K562 (cell line): Measurements from ENCODE around the gene ZNF554. TPM values are rescaled to one million over a fixed set of nuclear protein-coding genes. Genes with fewer than 3 reads are reported as not detected.

Source experiments
- ATAC-seq: fragments of 200-7000 bp; cut with Tn5 transposase; 3 replicates; pipeline ENCODE4 v1.9.1; 2020; ENCODE audit warnings: moderate library complexity
- BruUV-seq: library from RNA; stranded (reverse); fragments of 400-500 nt; replicated peaks from 2 replicates; lab custom pipeline; 2021; lab: Mats Ljungman, UMichigan
- CTCF ChIA-PET: fragments of 300-600 bp; formaldehyde crosslinking; extraction: SDS; loops from one replicate; lab custom pipeline; 2021; ENCODE audit warnings: low intra/inter-chr PET ratio; lab: Yijun Ruan, JAX
- POLR2A ChIA-PET: fragments of 300-600, 350-650 bp; sonication (Branson Sonifier 250); formaldehyde crosslinking; extraction: SDS; loops from one replicate; lab custom pipeline; 2021; ENCODE audit warnings: antibody characterized with exemption, inconsistent platforms; lab: Yijun Ruan, JAX
- DNase-seq, 4 experiments: peaks; one replicate each; pipeline versions ENCODE4 v3.0.0 to v3.0.0-alpha.2; 2011 to 2018; ENCODE audit warnings: low spot score in 3 of 4, mixed read lengths in 3 of 4; ENCODE audit errors: extremely low read depth in 1 of 4
- FAIRE-seq: peaks from 2 replicates; lab custom pipeline; 2011; peaks lifted over from hg19 to GRCh38; lab: Jason Lieb, UNC
- H2AFZ ChIP-seq: 2 replicates; pipeline ENCODE4 v1.6.0; 2011; ENCODE audit warnings: low read depth, low read length, control low read depth, inconsistent platforms
- H3K27ac ChIP-seq: fragments of 200-600 bp; 3 replicates; pipeline ENCODE4 v1.8.0; 2011; ENCODE audit warnings: low read depth, mild to moderate bottlenecking, control low read depth, inconsistent platforms, low read length, moderate library complexity, mixed read lengths; ENCODE audit errors: extremely low read depth
- H3K27me3 ChIP-seq, 2 experiments: fragments of 300-600 bp in 1 of 2; 2 replicates in 1 of 2; 3 replicates in 1 of 2; pipeline versions ENCODE4 v1.6.0 to v1.8.0; 2011; ENCODE audit warnings: inconsistent platforms in 2 of 2, low read length in 2 of 2, mild to moderate bottlenecking in 1 of 2, mixed read lengths in 1 of 2, moderate library complexity in 1 of 2; ENCODE audit not compliant: control insufficient read depth in 2 of 2, insufficient read depth in 2 of 2
- H3K36me3 ChIP-seq: fragments of 300-600 bp; 3 replicates; pipeline ENCODE4 v1.8.0; 2011; ENCODE audit warnings: mild to moderate bottlenecking, low read length, inconsistent platforms; ENCODE audit not compliant: control insufficient read depth, insufficient read depth
- H3K4me1 ChIP-seq, 2 experiments: fragments of 200-600 bp in 1 of 2; replicated peaks in 1 of 2; 2 replicates in 1 of 2; 3 replicates in 1 of 2; pipeline versions ENCODE4 v1.5.1 to v1.8.0; 2011; ENCODE audit warnings: inconsistent platforms in 2 of 2, low read length in 2 of 2, mild to moderate bottlenecking in 1 of 2, mixed read lengths in 1 of 2, moderate library complexity in 1 of 2; ENCODE audit not compliant: control insufficient read depth in 2 of 2, insufficient read depth in 2 of 2
- H3K4me2 ChIP-seq: 2 replicates; pipeline ENCODE4 v1.6.1; 2011; ENCODE audit warnings: low read length, control low read depth, inconsistent platforms, mixed read lengths; ENCODE audit not compliant: insufficient read depth
- H3K4me3 ChIP-seq: fragments of 200-600 bp; sonication (generic), shearing (Covaris generic); 2 replicates; pipeline ENCODE4 v1.5.1; 2016; ENCODE audit warnings: control low read depth, inconsistent platforms
- H3K79me2 ChIP-seq: fragments of 200-600 bp; 3 replicates; pipeline ENCODE4 v1.8.0; 2011; ENCODE audit warnings: low read length, inconsistent platforms; ENCODE audit not compliant: control insufficient read depth, insufficient read depth
- H3K9ac ChIP-seq, 2 experiments: 2 replicates each; pipeline versions ENCODE4 v1.6.0 to v1.6.1; 2011; ENCODE audit warnings: low read depth in 2 of 2, low read length in 2 of 2, control low read depth in 1 of 2, inconsistent platforms in 1 of 2, mild to moderate bottlenecking in 1 of 2, mixed read lengths in 1 of 2; ENCODE audit not compliant: insufficient read depth in 1 of 2
- H3K9me1 ChIP-seq: one replicate; pipeline ENCODE4 v1.6.0; 2011; ENCODE audit warnings: inconsistent platforms, mild to moderate bottlenecking, low read length, moderate library complexity; ENCODE audit not compliant: control insufficient read depth, insufficient read depth
- H3K9me3 ChIP-seq: replicated peaks from 2 replicates; pipeline ENCODE4 v1.5.1; 2011; ENCODE audit warnings: low read depth, low read length, inconsistent platforms; ENCODE audit not compliant: control insufficient read depth, insufficient read depth
- H4K20me1 ChIP-seq: replicated peaks from 2 replicates; pipeline ENCODE4 v1.6.1; 2011; ENCODE audit warnings: low read length, inconsistent platforms, mixed read lengths; ENCODE audit not compliant: control insufficient read depth, insufficient read depth
- ATF7 ChIP-seq: fragments of 450-650 bp; IDR thresholded peaks from 2 replicates; pipeline ENCODE4 v1.7.1; 2014; ENCODE audit warnings: mild to moderate bottlenecking, moderate library complexity
- CBFA2T3 ChIP-seq: fragments of 450-650 bp; IDR thresholded peaks from 2 replicates; pipeline ENCODE4 v1.6.1; 2017
- CTCF ChIP-seq, 3 experiments: IDR thresholded peaks in 2 of 3; conservative IDR thresholded peaks in 1 of 3; 2 replicates each; pipeline ENCODE4 v1.5.1; 2011 to 2012; ENCODE audit warnings: low read length in 3 of 3, mild to moderate bottlenecking in 3 of 3, control low read depth in 2 of 3, improper control_type of control experiment in 1 of 3, inconsistent platforms in 1 of 3, low read depth in 1 of 3, mixed read lengths in 1 of 3, moderate library complexity in 1 of 3; ENCODE audit not compliant: insufficient read depth in 2 of 3
- ELF2 ChIP-seq: fragments of 250-450 bp; sonication (Bioruptor Pico); IDR thresholded peaks from 2 replicates; pipeline ENCODE4 v1.5.0; 2021; ENCODE audit warnings: mild to moderate bottlenecking
- HLTF ChIP-seq: fragments of 450-650 bp; IDR thresholded peaks from 2 replicates; pipeline ENCODE4 v1.6.1; 2016
- HNRNPUL1 ChIP-seq: fragments of 200-400 bp; formaldehyde crosslinking; IDR thresholded peaks from 2 replicates; pipeline ENCODE4 v1.6.1; 2017; ENCODE audit warnings: low read length
- PCBP2 ChIP-seq: fragments of 200-400 bp; formaldehyde crosslinking; IDR thresholded peaks from 2 replicates; pipeline ENCODE4 v1.6.1; 2018; ENCODE audit warnings: low read length, low read depth, mild to moderate bottlenecking, moderate library complexity; ENCODE audit not compliant: poor library complexity, severe bottlenecking
- PHTF2 ChIP-seq: fragments of 250-450 bp; sonication (Bioruptor Pico); IDR thresholded peaks from 2 replicates; pipeline ENCODE4 v1.5.0; 2021; ENCODE audit warnings: mild to moderate bottlenecking
- RCOR1 ChIP-seq, 2 experiments: IDR thresholded peaks; 2 replicates each; pipeline ENCODE4 v1.6.1; 2012; ENCODE audit warnings: low read depth in 2 of 2, low read length in 2 of 2, borderline replicate concordance in 1 of 2, improper control_type of control experiment in 1 of 2
- RFX1 ChIP-seq: fragments of 450-650 bp; IDR thresholded peaks from 2 replicates; pipeline ENCODE4 v1.6.1; 2016; ENCODE audit warnings: mild to moderate bottlenecking, moderate library complexity
- SMAD1 ChIP-seq: fragments of 150-350 bp; IDR thresholded peaks from 2 replicates; pipeline ENCODE4 v1.6.1; 2014; ENCODE audit warnings: low read length, low read depth; ENCODE audit not compliant: partially characterized antibody
- TRIM28 ChIP-seq: fragments of 450-650 bp; IDR thresholded peaks from 2 replicates; pipeline ENCODE4 v1.6.1; 2017
- ZKSCAN3 ChIP-seq: fragments of 250-450 bp; sonication (Bioruptor Pico); IDR thresholded peaks from 2 replicates; pipeline ENCODE4 v1.4.0; 2020
- ZNF121 ChIP-seq: sonication (generic); formaldehyde crosslinking; conservative IDR thresholded peaks from 2 replicates; pipeline ENCODE4 v1.8.0; 2022; ENCODE audit warnings: missing genetic modification reagents
- ZNF778 ChIP-seq: fragments of 450-650 bp; formaldehyde crosslinking; IDR thresholded peaks from 2 replicates; pipeline ENCODE4 v1.4.0; 2020; ENCODE audit warnings: mild to moderate bottlenecking, moderate library complexity
- ZSCAN32 ChIP-seq: fragments of 450-650 bp; formaldehyde crosslinking; IDR thresholded peaks from 2 replicates; pipeline ENCODE4 v1.4.0; 2020; ENCODE audit warnings: mild to moderate bottlenecking, moderate library complexity
- WGBS: fragments of 100-300 bp; shearing (Covaris generic); methylation state at CpG from one replicate; pipeline ENCODE4 v1.1.6; 2016; ENCODE audit warnings: low coverage, mixed read lengths; ENCODE audit not compliant: insufficient coverage; ENCODE audit errors: missing lambda C conversion rate; 5-methylcytosine and 5-hydroxymethylcytosine counted together
- in situ Hi-C: fragments of 300-500 bp; cut with MboI; formaldehyde crosslinking; loops from 4 replicates; pipeline ENCODE4 v1.15.0; 2018; ENCODE audit warnings: inconsistent platforms, mixed read lengths
- intact Hi-C: fragments of 100-400 bp; cut with micrococcal nuclease; formaldehyde crosslinking; loops from 2 replicates; pipeline ENCODE4 v1.14.2; 2022
- polyA plus RNA-seq, 8 experiments: library from polyadenylated mRNA; depleted of rRNA in 4 of 8; stranded (reverse) in 5 of 8; unstranded in 3 of 8; fragments of >200 nt; fragmentation: Nextera tagmentation in 2 of 8; fragmentation: Illumina TruSeq in 1 of 8; extraction: Ambion mirVana in 2 of 8; extraction: Trizol in 1 of 8; gene quantifications; 2 replicates each; pipeline versions ENCODE4 v1.2.1 to v1.2.3, GENCODE V29; 2011 to 2014; ENCODE audit warnings: inconsistent platforms in 1 of 8, missing spikeins in 1 of 8
- total RNA-seq, 7 experiments: library from RNA; depleted of rRNA in 6 of 7; stranded (reverse); fragments of >200 nt in 6 of 7; fragmentation: Illumina TruSeq in 2 of 7; extraction: Trizol in 2 of 7; gene quantifications; 2 replicates each; pipeline versions ENCODE4 v1.2.1 to v1.2.3, GENCODE V29; 2011 to 2021; ENCODE audit warnings: low replicate concordance in 1 of 7

Gene ZNF554
- total and polyA plus RNA-seq, 9 of the 15 experiments (the other 6 are each of a cell fraction or from before 2014, with no cell fraction given) = 0.07 to 1.8 (median 1.1) TPM

- BruUV-seq = no TSS peak
Measured at GRCh38 chr19:2863816-2864215, 44.1 kb downstream of the ZNF554 start.

GRCh38 chr19:2865334-2866100 is 45.8 kb downstream of the ZNF554 start:
- Histone ChIP-seq H3K36me3 (no peaks in the 10 kb centered on the region), H3K27me3 (no peaks in the 10 kb centered on the region; a peak in 1 of 5 replicates), H2AFZ (peak overlapping the region; percentile 29), H3K9ac (peak overlapping the region in 1 of 2 experiments; percentile 36; a peak in 2 of 4 replicates), H3K27ac (peak overlapping the region; percentile 74), H3K9me1 (no peaks in the 10 kb centered on the region), H3K79me2 (no peaks in the 10 kb centered on the region), H3K9me3 (peaks cover 4% of the 10 kb centered on the region), H4K20me1 (no peaks in the 10 kb centered on the region), H3K4me2 (peak overlapping the region; percentile 54), H3K4me3 (no peak overlapping the region), H3K4me1 (peaks cover 12 to 21% of the 10 kb centered on the region in 2 experiments; a peak in 4 of 5 replicates)
- ATAC-seq (peak; percentile 28), FAIRE-seq (peak; percentile 88), DNase-seq (peak; percentile 32 to 72 (median 58))
- intact Hi-C loops (no loop called here), in situ Hi-C loops (no loop called here)
- CTCF ChIA-PET = no interaction called here
- BruUV-seq = no TSS peak
- POLR2A ChIA-PET = interaction anchor here (0.9 to 1.4 kb wide), 5 partner anchors 18 to 45 kb away, joined by 3 to 5 read pairs (median 4); partner anchors contain the start of genes ZNF555 and ZNF57
- WGBS = 4% methylated on average over 12 of the region's 12 CpGs
- TF ChIP-seq ZKSCAN3 (CRISPR knock-in tag) (no peak), ELF2 (no peak), ZNF121 (CRISPR knock-in tag) (no peak), TRIM28 (no peak), ATF7 (peak; percentile 91), RFX1 (no peak), RCOR1 (IDR thresholded peaks at IDR 0.05; ENCODE audit: borderline replicate concordance in 1 of 2, low read depth in 2 of 2, low read length in 2 of 2) (0 out of 4 replicates have a peak, but pooled peaks of 1 of the 2 experiments have one; percentile 14), PCBP2 (no peak), HLTF (no peak), ZNF778 (no peak), CTCF (IDR thresholded peaks at IDR 0.05 in 2 of 3, conservative IDR thresholded peaks at IDR 0.05 in 1 of 3; ENCODE audit: insufficient read depth in 2 of 3, low read depth in 1 of 3, low read length in 3 of 3) (no peak), CBFA2T3 (peak; percentile 88), SMAD1 (no peak), ZSCAN32 (CRISPR knock-in tag) (no peak), PHTF2 (no peak)

More at GRCh38 chr19:2863816-2864215, 44.1 kb downstream of the ZNF554 start:
- FAIRE-seq (peak; percentile 35), DNase-seq (no peak), ATAC-seq (no peak)
- no peak overlapping the region for H3K4me3 ChIP-seq
- H3K4me1 ChIP-seq = peaks cover 12 to 25% of the 10 kb centered on the region in 2 experiments; a peak in 4 of 5 replicates
- no peaks in the 10 kb centered on the region for H4K20me1 ChIP-seq
- H3K9me1 ChIP-seq = no peaks in the 10 kb centered on the region
- CTCF ChIA-PET = no interaction called here
- H2AFZ ChIP-seq = 0 out of 2 replicates have a peak overlapping the region, but pooled peaks have one; percentile 62
- in situ Hi-C loops = no loop called here
- intact Hi-C loops = no loop called here
- POLR2A ChIA-PET = no interaction called here
- no peaks in the 10 kb centered on the region for H3K79me2 ChIP-seq
- no peak overlapping the region for H3K4me2 ChIP-seq
- peaks cover 4% of the 10 kb centered on the region for H3K9me3 ChIP-seq
- H3K36me3 ChIP-seq = no peaks in the 10 kb centered on the region
- no peak overlapping the region for H3K9ac ChIP-seq
- H3K27me3 ChIP-seq = no peaks in the 10 kb centered on the region; a peak in 1 of 5 replicates
- TF ChIP-seq HNRNPUL1 = no peak
- 54% methylated on average over 10 of the region's 10 CpGs for WGBS
- H3K27ac ChIP-seq = no peak overlapping the region
